Natural killer cell treated with Interleukin-12 subunit alpha and Interleukin-12 subunit beta and Interleukin-15 and Interleukin-18, amount 100 ng/mL, for 72 hours (primary cell): Measurements from ENCODE around the gene ZP1. TPM values are rescaled to one million over a fixed set of nuclear protein-coding genes. Genes with fewer than 3 reads are reported as not detected.
"Not testable (repeated sequence)": the region's sequence is repeated elsewhere in the genome, so short reads cannot be mapped to it uniquely, and the experiment has no call there.

Experiments used
- ATAC-seq, 2 donors: fragments of 150-1000 bp; cut with Tn5 transposase in 1 of 2; sonication (Bioruptor Pico), chemical (Tn5 transposase) in 1 of 2; 2 replicates each; pipeline ENCODE4 v1.10.0; 2021
- DNase-seq: peaks from one replicate; pipeline ENCODE4 v3.0.0; 2022; ENCODE audit warnings: low spot score
- H3K27ac Mint-ChIP-seq, 2 donors: 1 replicate in 1 of 2; 2 replicates in 1 of 2; pipeline ENCODE4 v1.8.0; 2022; ENCODE audit warnings: mixed read lengths in 2 of 2, mild to moderate bottlenecking in 1 of 2, moderate library complexity in 1 of 2
- H3K27me3 Mint-ChIP-seq, 2 donors: 1 replicate in 1 of 2; 2 replicates in 1 of 2; pipeline ENCODE4 v1.8.0; 2022; ENCODE audit warnings: mixed read lengths in 2 of 2
- H3K36me3 Mint-ChIP-seq: one replicate; pipeline ENCODE4 v1.8.0; 2022; ENCODE audit warnings: mixed read lengths
- H3K4me1 Mint-ChIP-seq, 2 donors: 1 replicate in 1 of 2; 2 replicates in 1 of 2; pipeline ENCODE4 v1.8.0; 2022; ENCODE audit warnings: low read depth in 2 of 2, mixed read lengths in 2 of 2, mild to moderate bottlenecking in 1 of 2
- H3K4me3 Mint-ChIP-seq: one replicate; pipeline ENCODE4 v1.8.0; 2022; ENCODE audit warnings: mixed read lengths
- H3K9me3 Mint-ChIP-seq: 2 replicates; pipeline ENCODE4 v1.8.0; 2022; ENCODE audit warnings: mixed read lengths
- total RNA-seq, 2 donors: library from RNA; stranded (reverse); gene quantifications; one replicate each; pipeline ENCODE4 v1.2.3, GENCODE V29; 2022

Gene ZP1
- total RNA-seq = not detected

GRCh38 chr11:60866911-60867870 is at the start of gene ZP1:
TSS of gene ZP1 (plus strand) at chr11:60867542. CDS start at chr11:60867562, 20 bp downstream.
- ATAC-seq (peak in 1 of 2 donors; percentile 21), DNase-seq (no peak)
- Mint-ChIP-seq H3K27me3 (no peaks in the 10 kb centered on the region), H3K27ac (no peak within 1 kb of the TSS), H3K4me1 (no peaks in the 10 kb centered on the region), H3K9me3 (no peaks in the 10 kb centered on the region), H3K36me3 (no peaks in the 10 kb centered on the region), H3K4me3 (no peak within 1 kb of the TSS)

GRCh38 chr11:60818057-60818456 is 49.3 kb upstream of the ZP1 start:
- H3K36me3 Mint-ChIP-seq = peaks cover 7% of the 10 kb centered on the region
- no peak for ATAC-seq
- no peaks in the 10 kb centered on the region for H3K4me1 Mint-ChIP-seq
- DNase-seq = no peak
- H3K9me3 Mint-ChIP-seq = no peaks in the 10 kb centered on the region
- H3K27ac Mint-ChIP-seq = no peak overlapping the region
- peaks cover 0 to 2% of the 10 kb centered on the region in 2 donors for H3K27me3 Mint-ChIP-seq
- no peak overlapping the region for H3K4me3 Mint-ChIP-seq

- peaks cover 0 to 2% of the 10 kb centered on the region in 2 donors for H3K27me3 Mint-ChIP-seq
- H3K9me3 Mint-ChIP-seq = no peaks in the 10 kb centered on the region
- DNase-seq = no peak
- peak; percentile 8 to 18 for ATAC-seq
- peaks cover under 1% of the 10 kb centered on the region for H3K36me3 Mint-ChIP-seq
- H3K4me1 Mint-ChIP-seq = no peaks in the 10 kb centered on the region
- no peak overlapping the region for H3K4me3 Mint-ChIP-seq
- H3K27ac Mint-ChIP-seq = no peak overlapping the region
Observed at GRCh38 chr11:60821827-60822599, 45.3 kb upstream of the ZP1 start.

- not testable (repeated sequence) for H3K36me3 Mint-ChIP-seq, DNase-seq, ATAC-seq, H3K27me3 Mint-ChIP-seq, H3K9me3 Mint-ChIP-seq, H3K4me3 Mint-ChIP-seq, H3K27ac Mint-ChIP-seq, H3K4me1 Mint-ChIP-seq
Observed at GRCh38 chr11:60823745-60824306, 43.5 kb upstream of the ZP1 start.

- Mint-ChIP-seq H3K27me3 (peaks cover 0 to 5% of the 10 kb centered on the region in 2 donors), H3K27ac (no peak overlapping the region), H3K4me1 (no peaks in the 10 kb centered on the region), H3K36me3 (no peaks in the 10 kb centered on the region), H3K9me3 (no peaks in the 10 kb centered on the region), H3K4me3 (no peak overlapping the region)
- DNase-seq (no peak), ATAC-seq (no peak)
Observed at GRCh38 chr11:60825118-60825517, 42.2 kb upstream of the ZP1 start.

- DNase-seq = no peak
Observed at GRCh38 chr11:60825790-60826189, 41.6 kb upstream of the ZP1 start.

GRCh38 chr11:60830478-60831142 is 36.7 kb upstream of the ZP1 start:
- Mint-ChIP-seq H3K9me3 (no peaks in the 10 kb centered on the region), H3K27me3 (peaks cover 9 to 16% of the 10 kb centered on the region in 2 donors), H3K4me1 (peaks cover 0 to 7% of the 10 kb centered on the region in 2 donors), H3K4me3 (peak overlapping the region; percentile 48), H3K36me3 (no peaks in the 10 kb centered on the region), H3K27ac (no peak overlapping the region)
- ATAC-seq (peak in 1 of 2 donors; percentile 71), DNase-seq (no peak)

More at GRCh38 chr11:60825790-60826189, 41.6 kb upstream of the ZP1 start:
- peaks cover 0 to 5% of the 10 kb centered on the region in 2 donors for H3K27me3 Mint-ChIP-seq
- no peak overlapping the region for H3K27ac Mint-ChIP-seq
- no peak overlapping the region for H3K4me3 Mint-ChIP-seq
- no peaks in the 10 kb centered on the region for H3K36me3 Mint-ChIP-seq
- no peak for ATAC-seq
- no peaks in the 10 kb centered on the region for H3K4me1 Mint-ChIP-seq
- H3K9me3 Mint-ChIP-seq = no peaks in the 10 kb centered on the region

GRCh38 chr11:60831143-60831500 is 36.2 kb upstream of the ZP1 start:
- Mint-ChIP-seq H3K27me3 (peaks cover 11 to 16% of the 10 kb centered on the region in 2 donors), H3K4me3 (peak overlapping the region; percentile 48), H3K27ac (no peak overlapping the region), H3K36me3 (no peaks in the 10 kb centered on the region), H3K9me3 (no peaks in the 10 kb centered on the region), H3K4me1 (peaks cover 0 to 7% of the 10 kb centered on the region in 2 donors)
- peak; percentile 75 to 78 for ATAC-seq
- peak; percentile 78 for DNase-seq

GRCh38 chr11:60831501-60832079 is 35.8 kb upstream of the ZP1 start:
- no peaks in the 10 kb centered on the region for H3K36me3 Mint-ChIP-seq
- no peak overlapping the region for H3K27ac Mint-ChIP-seq
- DNase-seq (no peak), ATAC-seq (no peak)
- H3K4me1 Mint-ChIP-seq = peaks cover 0 to 7% of the 10 kb centered on the region in 2 donors
- H3K27me3 Mint-ChIP-seq = peaks cover 11 to 16% of the 10 kb centered on the region in 2 donors
- H3K9me3 Mint-ChIP-seq = no peaks in the 10 kb centered on the region
- H3K4me3 Mint-ChIP-seq = no peak overlapping the region

GRCh38 chr11:60834742-60835533 is 32.4 kb upstream of the ZP1 start:
- H3K4me3 Mint-ChIP-seq = no peak overlapping the region
- no peaks in the 10 kb centered on the region for H3K9me3 Mint-ChIP-seq
- peaks cover 0 to 7% of the 10 kb centered on the region in 2 donors for H3K4me1 Mint-ChIP-seq
- ATAC-seq (no peak), DNase-seq (no peak)
- no peaks in the 10 kb centered on the region for H3K36me3 Mint-ChIP-seq
- peaks cover 11 to 16% of the 10 kb centered on the region in 2 donors for H3K27me3 Mint-ChIP-seq
- peak overlapping the region in 1 of 2 donors; percentile 24 for H3K27ac Mint-ChIP-seq

- DNase-seq (no peak), ATAC-seq (no peak)
- H3K27ac Mint-ChIP-seq = peak overlapping the region in 1 of 2 donors; percentile 24
- peaks cover 11 to 16% of the 10 kb centered on the region in 2 donors for H3K27me3 Mint-ChIP-seq
- no peak overlapping the region for H3K4me3 Mint-ChIP-seq
- H3K4me1 Mint-ChIP-seq = peaks cover 0 to 7% of the 10 kb centered on the region in 2 donors
- H3K36me3 Mint-ChIP-seq = no peaks in the 10 kb centered on the region
- no peaks in the 10 kb centered on the region for H3K9me3 Mint-ChIP-seq
Observed at GRCh38 chr11:60835534-60835846, 31.9 kb upstream of the ZP1 start.

GRCh38 chr11:60836866-60837515 is 30.4 kb upstream of the ZP1 start:
- peaks cover 10 to 18% of the 10 kb centered on the region in 2 donors for H3K4me1 Mint-ChIP-seq
- H3K4me3 Mint-ChIP-seq = no peak overlapping the region
- H3K27ac Mint-ChIP-seq = no peak overlapping the region
- no peak for ATAC-seq
- no peaks in the 10 kb centered on the region for H3K36me3 Mint-ChIP-seq
- no peak for DNase-seq
- peaks cover 11 to 13% of the 10 kb centered on the region in 2 donors for H3K27me3 Mint-ChIP-seq
- H3K9me3 Mint-ChIP-seq = peaks cover 3% of the 10 kb centered on the region
